Mucosa of rectum (tissue), 2 donors: Measurements from ENCODE around the gene LNX1.

Source experiments
- H3K27ac ChIP-seq, 2 donors: one replicate each; pipeline ENCODE4 v1.7.0; 2013; ENCODE audit warnings: inconsistent platforms in 2 of 2, low read depth in 2 of 2, low read length in 2 of 2
- H3K27me3 ChIP-seq, 2 donors: one replicate each; pipeline ENCODE4 v1.7.0; 2013; ENCODE audit warnings: low read length in 2 of 2; ENCODE audit not compliant: control insufficient read depth in 2 of 2, insufficient read depth in 2 of 2
- H3K36me3 ChIP-seq, 2 donors: one replicate each; pipeline ENCODE4 v1.7.0; 2013; ENCODE audit warnings: low read length in 2 of 2; ENCODE audit not compliant: control insufficient read depth in 2 of 2, insufficient read depth in 2 of 2
- H3K4me1 ChIP-seq, 2 donors: one replicate each; pipeline ENCODE4 v1.7.0; 2013; ENCODE audit warnings: low read length in 2 of 2, mild to moderate bottlenecking in 1 of 2; ENCODE audit not compliant: control insufficient read depth in 2 of 2, insufficient read depth in 2 of 2
- H3K4me3 ChIP-seq, 2 donors: one replicate each; pipeline ENCODE4 v1.7.0; 2013; ENCODE audit warnings: low read length in 2 of 2
- H3K9ac ChIP-seq, 2 donors: one replicate each; pipeline ENCODE4 v1.7.0; 2013; ENCODE audit warnings: low read length in 2 of 2, low read depth in 1 of 2, mild to moderate bottlenecking in 1 of 2
- H3K9me3 ChIP-seq, 2 donors: one replicate each; pipeline ENCODE4 v1.7.0; 2013; ENCODE audit warnings: low read length in 2 of 2; ENCODE audit not compliant: control insufficient read depth in 2 of 2
- donor health status: healthy.
- donor health status: Normal muscosa, but diverticular disease.

Gene LNX1

GRCh38 chr4:53601251-53601764 lies 10.0 kb upstream of the LNX1 start:
- no peak overlapping the region for H3K27ac ChIP-seq
- no peak overlapping the region for H3K9ac ChIP-seq
- H3K9me3 ChIP-seq: no peaks in the 10 kb centered on the region
- no peaks in the 10 kb centered on the region for H3K36me3 ChIP-seq
- peaks cover 0 to 3% of the 10 kb centered on the region in 2 donors for H3K4me1 ChIP-seq
- no peak overlapping the region for H3K4me3 ChIP-seq
- no peaks in the 10 kb centered on the region for H3K27me3 ChIP-seq

GRCh38 chr4:53599632-53600031 lies 8.3 kb upstream of the LNX1 start:
- H3K36me3 ChIP-seq: no peaks in the 10 kb centered on the region
- H3K9me3 ChIP-seq: no peaks in the 10 kb centered on the region
- H3K27ac ChIP-seq: no peak overlapping the region
- peaks cover 0 to 3% of the 10 kb centered on the region in 2 donors for H3K4me1 ChIP-seq
- no peak overlapping the region for H3K4me3 ChIP-seq
- no peaks in the 10 kb centered on the region for H3K27me3 ChIP-seq
- H3K9ac ChIP-seq: no peak overlapping the region

GRCh38 chr4:53598901-53599300 lies 7.6 kb upstream of the LNX1 start:
- H3K27me3 ChIP-seq: no peaks in the 10 kb centered on the region
- no peak overlapping the region for H3K9ac ChIP-seq
- H3K9me3 ChIP-seq: no peaks in the 10 kb centered on the region
- peaks cover 0 to 3% of the 10 kb centered on the region in 2 donors for H3K4me1 ChIP-seq
- no peak overlapping the region for H3K4me3 ChIP-seq
- H3K27ac ChIP-seq: peak overlapping the region; percentile 10 to 39
- H3K36me3 ChIP-seq: no peaks in the 10 kb centered on the region

GRCh38 chr4:53598483-53598882 lies 7.2 kb upstream of the LNX1 start:
- Histone ChIP-seq H3K4me3 (no peak overlapping the region), H3K4me1 (peaks cover 0 to 3% of the 10 kb centered on the region in 2 donors), H3K36me3 (no peaks in the 10 kb centered on the region), H3K27me3 (no peaks in the 10 kb centered on the region), H3K27ac (peak overlapping the region in 1 of 2 donors; percentile 39), H3K9me3 (no peaks in the 10 kb centered on the region), H3K9ac (no peak overlapping the region)

GRCh38 chr4:53596901-53597300 lies 5.6 kb upstream of the LNX1 start:
- Histone ChIP-seq H3K4me3 (no peak overlapping the region), H3K9ac (no peak overlapping the region), H3K4me1 (peaks cover 7 to 16% of the 10 kb centered on the region in 2 donors), H3K9me3 (no peaks in the 10 kb centered on the region), H3K27me3 (no peaks in the 10 kb centered on the region), H3K27ac (no peak overlapping the region), H3K36me3 (no peaks in the 10 kb centered on the region)

GRCh38 chr4:53595834-53596233 lies 4.5 kb upstream of the LNX1 start:
- H3K9ac ChIP-seq: no peak overlapping the region
- H3K27me3 ChIP-seq: no peaks in the 10 kb centered on the region
- H3K9me3 ChIP-seq: no peaks in the 10 kb centered on the region
- H3K27ac ChIP-seq: no peak overlapping the region
- H3K36me3 ChIP-seq: no peaks in the 10 kb centered on the region
- no peak overlapping the region for H3K4me3 ChIP-seq
- peaks cover 10 to 19% of the 10 kb centered on the region in 2 donors for H3K4me1 ChIP-seq

GRCh38 chr4:53595204-53595603 lies 3.9 kb upstream of the LNX1 start:
- Histone ChIP-seq H3K4me3 (no peak overlapping the region), H3K36me3 (no peaks in the 10 kb centered on the region), H3K27ac (no peak overlapping the region), H3K27me3 (no peaks in the 10 kb centered on the region), H3K4me1 (peaks cover 10 to 19% of the 10 kb centered on the region in 2 donors), H3K9ac (no peak overlapping the region), H3K9me3 (no peaks in the 10 kb centered on the region)

GRCh38 chr4:53593765-53594164 lies 2.5 kb upstream of the LNX1 start:
- Histone ChIP-seq H3K9ac (no peak overlapping the region), H3K9me3 (no peaks in the 10 kb centered on the region), H3K27me3 (no peaks in the 10 kb centered on the region), H3K4me3 (no peak overlapping the region), H3K27ac (no peak overlapping the region), H3K36me3 (no peaks in the 10 kb centered on the region), H3K4me1 (peaks cover 10 to 28% of the 10 kb centered on the region in 2 donors)

- no peaks in the 10 kb centered on the region for H3K9me3 ChIP-seq
- H3K36me3 ChIP-seq: no peaks in the 10 kb centered on the region
- H3K9ac ChIP-seq: peak overlapping the region; percentile 17 to 72
- peak overlapping the region; percentile 58 to 84 for H3K4me3 ChIP-seq
- no peaks in the 10 kb centered on the region for H3K27me3 ChIP-seq
- H3K4me1 ChIP-seq: peaks cover 12 to 34% of the 10 kb centered on the region in 2 donors
- H3K27ac ChIP-seq: peak overlapping the region; percentile 77 to 84
Measured at GRCh38 chr4:53592686-53593501, 1.6 kb upstream of the LNX1 start.

GRCh38 chr4:53592122-53592521 lies 836 bp upstream of the LNX1 start:
- no peaks in the 10 kb centered on the region for H3K9me3 ChIP-seq
- peaks cover 12 to 40% of the 10 kb centered on the region in 2 donors for H3K4me1 ChIP-seq
- no peaks in the 10 kb centered on the region for H3K36me3 ChIP-seq
- H3K27me3 ChIP-seq: no peaks in the 10 kb centered on the region
- H3K9ac ChIP-seq: peak overlapping the region in 1 of 2 donors; percentile 72
- H3K27ac ChIP-seq: peak overlapping the region; percentile 77 to 84
- peak overlapping the region; percentile 58 to 84 for H3K4me3 ChIP-seq
